HepG2 (cell line): ENCODE results near the gene PSMB3. TPM values are rescaled to one million over a fixed set of nuclear protein-coding genes. Genes with fewer than 3 reads are reported as not detected.

Experiments
- AKAP8 ChIP-seq: sonication (generic); formaldehyde crosslinking; IDR thresholded peaks from 2 replicates; pipeline ENCODE4 v1.5.1; 2020; ENCODE audit warnings: mild to moderate bottlenecking, missing genetic modification reagents
- CEBPZ ChIP-seq: IDR thresholded peaks from 2 replicates; pipeline ENCODE4 v1.6.1; 2012; ENCODE audit warnings: low read length, improper control_type of control experiment
- MXD1 ChIP-seq: sonication (generic); formaldehyde crosslinking; IDR thresholded peaks from 2 replicates; pipeline ENCODE4 v1.4.0; 2020; ENCODE audit warnings: mild to moderate bottlenecking, missing genetic modification reagents
- PRDM15 ChIP-seq: sonication (generic); formaldehyde crosslinking; IDR thresholded peaks from 2 replicates; pipeline ENCODE4 v1.4.0; 2020; ENCODE audit warnings: missing genetic modification reagents
- RFX1 ChIP-seq: fragments of 450-650 bp; IDR thresholded peaks from 2 replicates; pipeline ENCODE4 v1.6.1; 2017
- TARDBP ChIP-seq: sonication (generic); formaldehyde crosslinking; IDR thresholded peaks from 2 replicates; pipeline ENCODE4 v1.8.0; 2022; ENCODE audit warnings: mild to moderate bottlenecking, missing genetic modification reagents
- ZNF569 ChIP-seq: sonication (generic); formaldehyde crosslinking; IDR thresholded peaks from 2 replicates; pipeline ENCODE4 v1.5.0; 2020; ENCODE audit warnings: mild to moderate bottlenecking, missing genetic modification reagents, moderate library complexity, borderline replicate concordance
- ZNF609 ChIP-seq: sonication (generic); formaldehyde crosslinking; IDR thresholded peaks from 2 replicates; pipeline ENCODE4 v1.4.0; 2020; ENCODE audit warnings: mild to moderate bottlenecking, missing genetic modification reagents, borderline replicate concordance
- ZNF75D ChIP-seq: sonication (generic); formaldehyde crosslinking; IDR thresholded peaks from 2 replicates; pipeline ENCODE4 v1.8.1; 2023; ENCODE audit warnings: missing genetic modification reagents, mild to moderate bottlenecking, borderline replicate concordance
- polyA plus RNA-seq, 8 experiments: library from polyadenylated mRNA; depleted of rRNA in 3 of 8; stranded (reverse) in 7 of 8; unstranded in 1 of 8; fragments of >200 nt; fragmentation: Illumina TruSeq in 4 of 8; extraction: Trizol in 4 of 8; gene quantifications; 2 replicates each; pipeline versions ENCODE4 v1.2.1 to v1.2.3, GENCODE V29; 2011 to 2016; ENCODE audit warnings: low read depth in 4 of 8, missing spikeins in 1 of 8, mixed read lengths in 1 of 8; ENCODE audit not compliant: insufficient read depth in 1 of 8
- total RNA-seq, 5 experiments: library from RNA; depleted of rRNA; stranded (reverse); fragments of >200 nt; fragmentation: Illumina TruSeq; extraction: Trizol; gene quantifications; 2 replicates each; pipeline ENCODE4 v1.2.3, GENCODE V29; 2016; ENCODE audit warnings: low read depth in 1 of 5

Gene PSMB3
- total and polyA plus RNA-seq, 2 of the 13 experiments (the other 11 are each of a cell fraction or from before 2014, with no cell fraction given) = 366 to 517 TPM

GRCh38 chr17:38704606-38705522 is 47.7 kb upstream of the PSMB3 start, which contains the start of gene MLLT6 (continued):
- TF ChIP-seq MXD1 (CRISPR knock-in tag) (peak; percentile 5; the same call in 1 of the 2 replicates), ZNF75D (no peak), ZNF609 (CRISPR knock-in tag) (no peak), AKAP8 (no peak), CEBPZ (no peak), TARDBP (CRISPR knock-in tag) (peak; percentile 7), RFX1 (no peak), PRDM15 (CRISPR knock-in tag) (peak; percentile 37), ZNF569 (no peak)
- TF ChIP-seq, all 625 proteins: peak for 103
